ENCODE measurements around the gene RFPL1.
"Not testable (repeated sequence)": the region's sequence is repeated elsewhere in the genome, so short reads cannot be mapped to it uniquely, and the experiment has no call there.

Gene RFPL1

DNA sequence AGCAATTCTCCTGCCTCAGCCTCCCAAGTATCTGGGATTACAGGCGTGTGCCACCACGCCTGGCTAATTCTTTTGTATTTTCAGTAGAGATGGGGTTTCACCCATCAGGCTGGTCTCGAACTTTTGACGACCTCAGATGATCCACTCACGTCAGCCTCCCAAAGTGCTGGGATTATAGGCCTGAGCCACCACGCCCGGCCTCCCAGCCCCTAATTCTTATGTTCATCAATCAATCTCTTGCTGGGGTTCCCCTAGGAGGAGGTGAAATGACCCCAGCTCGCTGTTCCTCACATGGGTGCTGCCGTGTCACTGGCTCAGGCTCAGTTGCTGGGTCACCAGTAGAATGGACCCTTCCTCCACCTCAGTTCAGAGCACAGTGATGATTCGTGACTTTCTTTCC lies at the start of gene RFPL1:
Gene RFPL1, plus strand, starts transcription at position 301 of the 400 bp plus-strand sequence.
- not testable (repeated sequence) for DNase-seq

DNA sequence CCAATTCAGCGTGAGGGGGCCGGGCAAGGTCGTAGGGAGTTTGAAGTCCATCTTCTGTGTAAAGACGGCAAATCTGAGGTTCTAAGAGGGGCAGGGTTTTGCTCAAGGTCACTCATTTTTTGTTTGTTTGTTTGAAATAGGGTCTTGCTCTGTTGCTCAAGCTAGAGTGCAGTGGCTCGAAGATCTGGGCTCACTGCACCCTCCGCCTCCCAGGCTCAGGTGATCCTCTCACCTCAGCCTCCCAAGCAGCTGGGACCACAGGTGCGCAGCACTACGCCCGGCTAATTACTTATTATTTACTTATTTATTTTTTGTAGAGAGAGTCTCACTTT lies 49.7 kb upstream of the RFPL1 start:
- no peak for DNase-seq

DNA sequence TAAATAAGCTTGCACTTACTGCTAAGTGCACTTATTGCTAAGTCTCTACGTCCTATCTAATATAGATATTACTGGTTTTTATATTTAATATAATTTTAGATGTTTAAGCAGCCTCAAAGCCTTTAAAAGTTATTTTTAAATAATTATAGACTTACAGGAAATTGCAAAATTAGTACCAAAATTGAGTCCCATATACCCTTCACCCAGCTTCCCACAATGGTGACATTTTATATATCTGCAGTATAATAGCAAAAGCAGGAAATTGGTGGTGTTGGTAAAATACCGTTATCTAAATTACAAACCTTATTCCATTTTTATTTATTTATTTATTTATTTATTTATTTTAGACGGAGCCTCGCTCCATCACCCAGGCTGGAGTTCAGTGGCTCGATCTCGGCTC lies 48.1 kb upstream of the RFPL1 start:
- no peak for DNase-seq

DNA sequence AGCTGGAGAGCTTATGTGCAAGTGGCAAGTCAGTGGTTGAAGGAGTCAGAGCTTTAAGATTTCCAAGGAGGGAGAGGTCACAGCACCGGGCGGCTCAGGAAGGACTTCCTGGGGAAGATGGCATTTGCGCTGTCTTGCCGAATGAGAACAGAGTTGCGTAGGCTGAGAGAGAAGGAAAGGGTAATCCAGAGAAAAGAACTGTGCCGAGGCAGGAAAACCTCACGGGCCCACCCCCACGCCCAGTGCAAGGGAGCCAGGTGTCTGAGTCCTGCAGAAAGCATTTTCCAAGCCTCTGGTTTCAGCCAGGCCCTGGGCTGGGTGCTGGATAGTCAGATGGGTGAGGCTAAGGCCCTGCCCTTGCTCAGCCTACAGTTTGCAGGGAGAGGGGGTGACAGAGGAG lies 46.8 kb upstream of the RFPL1 start:
- no peak for DNase-seq

DNA sequence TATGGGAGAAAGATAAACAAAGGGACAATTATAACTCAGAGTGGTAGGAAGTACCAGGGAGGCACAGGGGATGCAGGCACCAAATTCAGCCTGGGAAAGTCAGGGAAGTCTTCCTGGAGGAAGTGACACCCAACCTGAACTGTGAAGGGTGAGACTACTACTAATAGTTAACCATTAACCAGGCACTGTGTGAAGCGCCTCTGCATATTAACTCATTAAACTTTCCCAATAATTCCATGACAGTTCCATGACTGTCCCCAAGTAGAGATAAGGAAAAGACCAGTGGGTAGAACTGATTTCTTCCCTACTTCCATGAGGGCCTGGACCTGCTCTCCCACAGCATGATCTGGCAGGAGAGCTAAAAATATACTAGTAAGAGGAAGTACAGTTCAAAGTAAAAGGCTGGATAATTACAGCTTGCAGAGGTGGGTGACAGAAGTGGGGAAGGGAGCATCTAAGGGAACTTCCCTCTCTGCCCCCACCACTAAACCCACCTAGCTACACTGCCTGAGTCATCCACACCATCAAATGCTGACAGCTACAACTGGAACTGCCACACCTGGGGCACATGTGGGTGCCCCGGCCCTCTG lies 45.3 kb upstream of the RFPL1 start:
- DNase-seq: no peak

DNA sequence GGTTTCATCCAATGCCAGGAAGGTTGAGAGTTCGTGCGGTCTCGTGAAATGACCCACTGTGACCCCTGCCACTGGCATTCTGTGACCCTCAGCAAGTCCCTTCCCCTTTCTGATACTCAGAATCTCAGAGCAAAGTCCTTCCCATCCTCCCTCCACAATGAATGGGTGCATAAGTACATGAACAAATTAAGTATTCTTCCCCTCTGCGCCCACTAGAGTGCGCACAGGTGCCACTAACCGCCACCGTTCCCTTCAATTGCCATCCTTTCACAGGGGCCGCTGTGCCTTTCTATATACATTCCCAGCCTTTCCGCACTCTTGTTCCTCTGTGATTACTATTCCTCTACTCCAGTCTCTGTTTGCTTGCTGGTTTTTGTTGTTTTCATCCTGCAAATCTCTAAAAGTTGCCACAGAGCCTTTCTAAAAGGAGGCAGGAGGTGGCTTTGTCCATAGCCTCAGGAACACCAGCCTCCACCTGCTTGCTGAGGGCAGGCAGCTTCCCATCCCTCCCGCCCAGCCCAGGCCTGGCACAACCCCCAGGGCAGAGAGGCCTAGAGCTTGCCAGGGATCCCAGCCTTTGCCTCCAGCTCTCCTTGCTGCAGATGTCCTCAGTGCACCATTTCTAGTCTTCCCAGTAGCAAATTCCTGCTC lies 43.3 kb upstream of the RFPL1 start:
- peak; percentile 83 for DNase-seq

GRCh38 chr22:29396126-29396525 lies 42.3 kb upstream of the RFPL1 start:
- no peak for DNase-seq

- no peak for DNase-seq
Observed at GRCh38 chr22:29397791-29398190, 40.6 kb upstream of the RFPL1 start.

DNA sequence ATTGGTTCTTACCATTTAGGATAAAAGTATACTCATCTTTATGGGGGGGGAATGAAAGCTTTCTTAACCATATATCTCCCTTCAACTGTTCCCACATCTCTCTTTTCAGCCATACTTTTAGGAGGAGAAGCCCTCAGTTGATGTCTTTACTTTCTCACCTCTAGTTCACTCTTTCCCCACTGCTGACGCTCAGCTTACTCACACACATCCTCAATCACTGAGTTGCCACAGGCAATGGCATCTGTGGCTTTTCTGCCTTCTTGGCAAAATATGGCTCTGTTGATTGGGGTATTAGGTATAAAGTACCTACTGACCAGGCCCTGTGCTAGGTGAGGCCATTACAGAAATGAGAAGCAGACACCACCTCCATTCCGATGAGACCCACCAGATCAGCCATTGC lies 37.8 kb upstream of the RFPL1 start:
- DNase-seq: no peak

GRCh38 chr22:29401538-29401937 lies 36.8 kb upstream of the RFPL1 start:
- not testable (repeated sequence) for DNase-seq

DNA sequence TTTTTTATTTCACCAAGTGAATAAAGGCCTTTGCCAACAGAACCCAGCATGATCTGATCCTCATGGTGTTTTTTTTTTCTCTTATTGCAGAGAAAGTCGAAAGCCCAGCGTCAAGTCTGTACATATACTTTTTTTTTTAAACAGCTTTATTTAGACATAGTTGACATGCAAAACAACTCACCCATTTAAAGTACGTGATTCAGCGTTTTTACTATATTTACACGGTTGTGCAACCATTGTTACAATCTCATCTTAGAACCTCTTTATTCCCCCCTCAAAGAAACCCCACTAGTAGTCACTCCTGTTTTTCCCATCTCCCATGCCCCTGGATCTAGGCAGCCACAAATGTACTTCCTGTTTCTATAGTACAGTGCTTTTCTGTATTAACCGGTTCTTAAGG lies 29.4 kb upstream of the RFPL1 start:
- DNase-seq: no peak

DNA sequence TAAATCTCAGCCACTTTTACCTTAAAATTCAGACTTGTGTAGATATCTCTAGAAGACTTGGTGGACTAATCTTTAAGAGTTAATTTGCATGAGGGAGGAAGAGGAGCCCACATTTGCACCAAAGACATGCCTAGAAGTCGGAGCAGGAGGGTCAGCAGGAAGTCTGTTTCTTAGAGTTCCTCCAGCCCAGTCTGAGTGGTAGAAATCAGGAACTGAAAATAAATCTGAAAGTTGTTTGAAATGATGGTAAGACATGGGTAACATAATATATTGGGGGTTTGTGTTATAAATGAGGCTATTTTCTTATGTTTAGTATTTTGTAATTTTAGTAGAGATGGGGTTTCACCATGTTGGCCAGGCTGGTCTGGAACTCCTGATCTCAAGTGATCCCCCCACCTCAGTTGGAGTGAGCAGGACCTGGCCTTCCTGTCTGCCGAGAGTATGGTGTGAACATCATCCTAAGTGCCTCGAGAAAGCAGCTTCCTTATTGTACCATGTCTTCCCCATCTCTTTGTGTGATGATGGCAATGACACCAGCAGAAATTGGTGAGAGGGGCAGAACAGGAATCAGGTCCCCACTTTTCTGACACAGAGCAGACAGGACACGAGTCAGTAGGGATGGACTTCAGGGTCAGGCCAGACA lies 26.7 kb upstream of the RFPL1 start:
- DNase-seq: not testable (repeated sequence)

DNA sequence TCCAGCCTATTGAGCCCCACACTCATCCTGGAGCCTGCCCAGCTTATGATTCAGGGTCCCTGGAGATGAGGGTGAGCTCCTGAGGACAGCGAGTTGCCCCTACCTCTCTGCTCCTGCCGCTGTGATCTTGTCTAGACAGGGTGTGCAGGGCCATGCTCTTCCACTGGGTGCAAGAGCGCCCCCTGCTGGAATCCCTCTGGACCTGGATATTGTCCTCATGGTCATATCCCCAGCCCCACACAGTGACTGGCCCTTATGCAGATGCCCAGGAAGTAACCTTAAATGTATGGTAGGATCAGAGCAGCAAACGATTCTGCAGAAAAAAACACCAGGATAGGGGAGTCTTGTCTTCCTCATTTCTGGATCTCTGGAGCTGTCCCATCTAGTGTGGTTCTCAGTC lies 25.6 kb upstream of the RFPL1 start:
- DNase-seq: not testable (repeated sequence)

- DNase-seq: peak; percentile 86
Observed at GRCh38 chr22:29414951-29415591, 23.3 kb upstream of the RFPL1 start.

GRCh38 chr22:29418704-29419103 lies 19.7 kb upstream of the RFPL1 start:
- not testable (repeated sequence) for DNase-seq

DNA sequence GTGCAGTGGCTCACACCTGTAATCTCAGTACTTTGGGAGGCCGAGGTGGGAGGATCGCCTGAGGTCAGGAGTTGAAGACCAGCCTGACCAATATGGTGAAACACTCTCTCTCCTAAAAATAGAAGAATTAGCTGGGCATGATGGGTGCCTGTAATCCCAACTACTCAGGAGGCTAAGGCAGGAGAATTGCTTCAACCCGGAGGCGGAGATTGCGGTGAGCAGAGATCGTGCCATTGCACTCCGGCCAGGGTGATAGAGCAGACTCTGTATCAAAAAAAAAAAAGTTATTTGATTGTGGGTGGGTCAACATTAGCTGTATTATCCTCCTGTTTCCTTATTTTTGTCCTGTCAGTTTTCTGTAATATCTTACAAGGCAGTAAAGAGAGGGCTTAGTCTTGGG lies 11.9 kb upstream of the RFPL1 start:
- no peak for DNase-seq

DNA sequence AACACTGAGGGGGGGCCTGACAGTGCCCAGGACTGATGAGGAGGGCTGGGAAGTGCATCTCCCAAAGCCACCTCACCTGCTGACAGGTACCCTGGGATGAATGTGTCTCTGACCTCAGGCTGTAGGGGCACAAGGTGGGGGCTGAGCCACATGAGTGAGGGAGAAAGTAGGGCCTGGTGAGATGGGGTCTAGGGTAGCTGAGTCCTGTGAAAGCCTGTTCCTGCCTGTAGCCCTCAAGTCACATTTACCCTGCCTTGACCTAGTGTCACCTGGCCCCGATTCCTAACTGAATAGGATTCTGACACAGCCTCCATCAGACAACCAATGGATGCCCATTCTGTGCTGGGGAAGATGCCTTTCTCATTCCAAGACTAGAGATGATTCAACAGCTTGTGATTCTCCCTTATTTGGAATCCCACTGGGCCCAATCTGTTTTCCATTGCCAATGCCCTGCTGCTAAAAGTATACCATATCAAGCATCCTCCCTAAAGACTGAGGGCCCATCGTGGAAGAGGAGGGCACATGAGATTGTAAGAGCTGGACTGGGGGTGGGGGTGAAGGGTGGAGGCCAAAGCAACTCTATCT lies 11.1 kb upstream of the RFPL1 start:
- DNase-seq: no peak

GRCh38 chr22:29431986-29432385 lies 6.4 kb upstream of the RFPL1 start:
- no peak for DNase-seq

- DNase-seq: no peak
Observed at GRCh38 chr22:29433856-29434255, 4.5 kb upstream of the RFPL1 start.

DNA sequence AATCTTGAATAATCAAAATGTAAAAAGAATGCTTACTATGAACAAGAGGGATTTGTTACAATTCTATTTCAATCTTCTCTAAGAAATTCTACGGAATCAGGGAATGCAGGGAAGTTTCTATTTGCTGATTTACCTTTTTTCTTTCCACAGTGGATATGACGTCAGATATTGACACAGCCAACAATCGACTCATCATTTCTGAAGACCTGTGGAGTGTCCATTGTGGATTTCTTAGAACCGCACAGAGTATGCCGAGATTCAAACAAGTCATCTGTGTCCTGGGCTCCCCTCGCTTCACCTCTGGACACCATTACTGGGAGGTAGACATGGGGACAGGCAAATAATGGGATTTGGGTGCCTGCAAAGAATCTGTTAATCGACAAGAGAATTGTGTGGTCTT lies 4.1 kb upstream of the RFPL1 start:
- DNase-seq: no peak

DNA sequence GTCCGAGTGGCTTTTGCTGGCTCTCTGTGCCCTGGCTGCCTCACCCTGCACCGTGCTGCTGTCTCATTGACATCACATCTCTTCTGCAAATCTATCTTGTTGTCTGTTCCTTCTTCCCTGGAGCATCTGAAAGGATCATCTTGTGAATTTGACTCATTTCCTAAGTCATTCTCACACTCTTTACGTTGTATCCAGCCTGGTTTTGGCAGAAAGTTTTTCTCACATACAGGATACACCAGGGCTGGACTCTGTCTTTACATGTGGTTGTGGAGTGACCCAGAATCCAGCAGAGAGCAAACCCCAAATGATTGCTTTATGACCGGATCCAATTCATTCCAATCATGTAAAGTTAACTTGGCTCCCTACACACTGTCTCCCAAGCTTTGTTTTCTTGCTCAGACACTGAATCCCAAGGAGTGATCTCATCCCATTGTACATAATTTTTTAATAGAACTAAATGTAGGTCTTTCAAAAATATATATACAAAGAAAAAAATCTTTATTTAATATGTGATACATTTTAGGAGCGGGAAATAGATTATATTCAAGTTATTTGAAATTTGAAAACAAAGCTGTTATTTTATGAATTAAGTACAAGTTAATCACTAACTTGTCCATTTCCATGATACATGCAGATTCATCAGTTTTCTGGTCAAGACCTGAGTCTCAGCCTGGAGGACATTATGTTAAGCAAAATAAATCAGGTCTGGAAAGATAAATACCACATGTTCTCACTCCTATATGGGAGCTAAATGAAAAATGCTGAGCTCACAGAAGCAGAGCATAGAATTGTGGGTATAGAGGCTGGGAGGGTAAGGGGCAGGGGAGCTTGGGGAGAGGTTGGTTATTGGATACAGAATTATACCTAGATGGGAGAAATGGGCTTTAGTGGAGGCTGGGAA lies 2.9 kb upstream of the RFPL1 start:
- no peak for DNase-seq

DNA sequence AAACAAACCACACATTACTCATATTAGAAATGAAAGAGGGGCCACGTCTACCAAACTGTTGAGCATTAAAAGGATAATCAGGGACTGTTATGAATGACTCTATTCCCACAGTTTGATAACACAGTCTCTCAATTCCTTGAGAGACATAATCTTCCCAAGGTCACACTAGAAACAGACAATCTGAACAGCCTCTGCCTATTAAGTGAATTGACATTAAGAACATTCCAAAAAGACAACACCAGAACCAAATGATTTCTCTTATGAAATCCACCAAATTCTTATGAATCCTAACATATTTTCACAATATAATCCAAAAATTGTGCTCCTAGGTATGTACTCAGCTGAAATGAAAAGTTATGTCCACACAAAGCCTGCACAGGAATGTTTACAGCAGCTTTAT lies 4.6 kb downstream of the RFPL1 start:
- DNase-seq: no peak

- DNase-seq: no peak
Observed at GRCh38 chr22:29443452-29443851, 5.1 kb downstream of the RFPL1 start.

Data from activated CD8-positive, alpha-beta memory T cell treated with anti-CD3 and anti-CD28 coated beads for 24 hours (primary cell).